ENCODE results near the gene SULF2. TPM values are rescaled to one million over a fixed set of nuclear protein-coding genes. Genes with fewer than 3 reads are reported as not detected.

The SULF2 gene
- total RNA-seq, 1 donor from 2014 or later: 18.8 TPM

DNA sequence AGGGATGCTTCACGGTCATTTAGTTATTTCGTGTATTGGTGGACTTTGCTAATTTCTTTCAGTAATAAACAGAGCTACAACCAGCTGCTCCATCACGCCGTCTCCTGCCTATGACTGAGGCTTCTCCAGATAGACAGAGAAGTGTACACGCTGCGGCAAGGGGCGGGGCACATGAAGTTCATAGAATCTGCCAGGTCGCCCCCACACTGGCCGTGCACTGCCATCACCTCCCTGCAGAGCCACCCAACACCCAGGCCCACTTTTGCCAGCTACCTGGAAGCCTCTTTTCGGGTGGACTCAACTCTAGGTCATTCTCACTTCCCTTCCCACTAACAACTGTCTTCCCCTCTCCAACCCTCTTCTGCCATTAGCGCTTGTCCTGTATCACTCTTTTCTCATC is 88.4 kb downstream of the SULF2 start:
- DNase-seq (ENCODE audit: low spot score in 2 of 2) (no peak), FAIRE-seq (no peak)

- no peak for FAIRE-seq
- no peak for DNase-seq (ENCODE audit: low spot score in 2 of 2)
Measured at GRCh38 chr20:47694021-47694818, 91.1 kb downstream of the SULF2 start.

DNA sequence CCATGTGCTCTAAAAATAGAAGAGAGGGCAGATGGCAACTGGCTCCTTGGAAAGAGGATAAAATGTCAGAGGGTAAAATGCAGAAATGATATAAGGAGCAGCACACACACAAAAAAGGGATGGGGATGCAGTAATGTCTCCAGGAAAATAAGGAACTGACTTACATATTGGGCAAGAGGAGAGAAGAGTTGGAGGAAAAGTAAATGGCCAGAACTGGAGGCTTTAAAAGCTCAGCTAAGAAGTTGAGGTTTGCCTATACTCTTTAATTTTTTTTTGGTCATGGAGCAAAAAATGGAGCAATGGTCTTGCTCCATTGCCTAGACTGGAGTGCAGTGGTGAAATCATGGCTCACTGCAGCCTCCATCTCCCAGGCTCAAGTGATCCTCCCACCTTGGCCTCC is 93.7 kb downstream of the SULF2 start:
- DNase-seq (ENCODE audit: low spot score in 2 of 2) (no peak), FAIRE-seq (no peak)

GRCh38 chr20:47689731-47690130 is 95.5 kb downstream of the SULF2 start:
- DNase-seq (ENCODE audit: low spot score in 2 of 2): no peak

DNA sequence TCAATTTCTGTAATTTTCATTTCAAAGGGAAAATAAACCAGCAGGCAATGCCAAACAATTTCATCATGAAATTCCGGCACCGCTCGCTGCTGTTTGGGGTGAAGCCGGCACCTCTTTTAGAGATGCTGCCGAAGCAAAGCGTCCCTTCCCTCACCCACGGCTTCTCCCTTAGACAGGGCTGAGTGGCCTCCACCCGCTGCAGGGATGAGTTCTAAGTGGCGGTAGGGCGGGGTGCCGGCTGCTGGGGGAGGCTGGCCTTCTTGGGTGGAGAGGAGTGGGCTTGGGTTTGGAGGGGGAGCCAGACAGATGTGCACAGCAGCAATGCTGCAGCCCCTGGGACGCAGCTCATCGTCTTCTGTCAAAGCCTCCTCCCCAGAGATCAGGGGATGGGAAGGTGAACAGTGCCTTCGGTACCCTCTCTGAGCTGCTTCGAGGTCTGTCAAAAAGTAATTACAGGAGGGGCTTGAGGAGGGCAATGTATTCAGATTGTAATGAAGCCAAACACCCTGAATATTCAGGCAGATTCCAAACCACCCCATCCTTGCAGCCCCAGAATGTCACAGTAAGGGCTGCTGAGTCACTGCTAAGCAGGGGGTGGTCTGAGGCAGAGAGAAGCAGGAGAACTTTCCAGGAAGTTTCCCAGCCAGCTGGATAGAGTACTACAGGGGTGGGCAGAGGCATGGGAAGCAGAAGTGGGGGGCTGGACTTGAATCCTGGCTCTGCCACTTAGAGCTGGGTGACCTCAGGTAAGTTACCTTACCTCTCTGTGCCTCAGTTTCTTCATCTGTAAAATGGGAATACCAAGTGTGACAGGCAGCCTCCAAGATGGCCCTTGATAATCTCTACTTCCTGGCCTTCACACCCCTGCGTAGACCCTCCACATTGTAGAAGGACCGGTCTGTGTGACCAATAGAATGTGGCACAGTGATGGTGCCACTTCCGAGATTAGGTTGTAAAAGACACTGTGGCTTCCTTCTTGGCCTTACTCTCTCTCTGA is 96.6 kb downstream of the SULF2 start:
- DNase-seq (ENCODE audit: low spot score in 2 of 2): no peak
- FAIRE-seq: no peak

More at GRCh38 chr20:47689731-47690130, 95.5 kb downstream of the SULF2 start:
- FAIRE-seq: no peak

DNA sequence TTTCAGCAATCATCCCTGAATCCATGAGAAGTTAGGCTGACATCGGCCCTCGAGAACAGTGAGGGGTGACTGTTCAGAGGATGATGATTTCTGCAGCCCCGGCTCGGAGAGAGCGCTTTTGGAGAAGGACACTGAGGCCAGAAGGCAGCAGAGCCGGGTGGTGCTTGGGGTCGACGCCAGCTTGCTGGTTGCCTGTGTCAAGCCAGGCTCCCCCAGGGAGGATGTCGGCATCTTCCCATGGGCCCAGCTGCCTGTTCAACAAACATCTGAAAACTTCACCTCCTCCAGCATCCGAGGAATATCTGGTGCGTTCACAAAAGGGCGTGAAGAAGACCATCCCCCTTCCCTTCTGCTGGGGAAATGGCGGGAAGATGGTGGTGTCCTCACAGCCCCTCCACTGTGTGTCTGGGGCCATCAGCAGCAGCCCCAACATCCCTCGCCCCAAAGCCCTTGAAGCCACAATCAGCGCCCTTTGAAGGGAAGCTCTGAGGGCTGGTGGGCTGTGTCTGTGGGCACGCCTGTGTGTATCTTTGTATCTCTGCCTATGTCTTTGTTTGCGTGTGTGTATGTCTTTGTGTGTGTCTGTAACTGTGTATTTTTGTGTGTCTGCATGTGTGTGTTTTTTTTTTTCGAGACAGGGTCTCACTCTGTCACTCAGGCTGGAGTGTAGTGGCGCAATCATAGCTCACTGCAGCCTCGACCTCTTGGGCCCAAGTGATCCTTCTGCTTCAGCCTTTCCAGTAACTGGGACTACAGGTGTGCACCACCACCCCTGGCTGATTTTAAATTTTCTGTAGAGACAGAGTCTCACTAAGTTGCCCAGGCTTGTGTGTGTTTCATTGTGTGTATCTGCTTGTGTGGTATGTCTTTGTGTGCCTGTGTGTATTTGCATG is 97.9 kb downstream of the SULF2 start:
- DNase-seq (ENCODE audit: low spot score in 2 of 2) (no peak), FAIRE-seq (no peak)

DNA sequence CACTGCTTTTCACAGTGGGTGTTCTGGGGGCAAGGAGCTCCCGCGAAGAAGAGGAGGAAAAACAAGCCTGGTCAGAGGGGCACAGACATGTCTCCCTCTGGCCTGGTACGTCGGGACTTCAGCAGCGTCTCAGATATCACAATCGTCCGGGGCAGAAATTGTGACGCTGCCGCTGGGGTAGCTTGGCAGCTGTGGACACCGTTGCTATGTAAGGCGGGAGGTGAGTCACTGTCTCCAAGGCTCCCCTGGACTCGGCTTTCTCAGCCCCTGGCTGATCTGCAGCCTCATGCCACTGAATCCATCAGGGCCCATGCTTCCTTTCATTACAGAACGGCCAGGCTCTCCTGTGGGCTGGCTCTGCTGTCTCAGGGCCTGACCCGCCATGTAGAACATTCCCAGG is 98.7 kb downstream of the SULF2 start:
- DNase-seq (ENCODE audit: low spot score in 2 of 2): no peak
- FAIRE-seq: no peak

GRCh38 chr20:47684306-47685080 is 100.8 kb downstream of the SULF2 start:
- DNase-seq (ENCODE audit: low spot score in 2 of 2): no peak
- no peak for FAIRE-seq

- no peak for FAIRE-seq
- DNase-seq (ENCODE audit: low spot score in 2 of 2): no peak
Measured at GRCh38 chr20:47682916-47683315, 102.4 kb downstream of the SULF2 start.

GRCh38 chr20:47682028-47682783 is 103.1 kb downstream of the SULF2 start:
- FAIRE-seq: no peak
- peak in 1 of 2 donors; percentile 26 for DNase-seq (ENCODE audit: low spot score in 2 of 2)

GRCh38 chr20:47680804-47681529 is 104.3 kb downstream of the SULF2 start:
- DNase-seq (ENCODE audit: low spot score in 2 of 2) (no peak), FAIRE-seq (no peak)

DNA sequence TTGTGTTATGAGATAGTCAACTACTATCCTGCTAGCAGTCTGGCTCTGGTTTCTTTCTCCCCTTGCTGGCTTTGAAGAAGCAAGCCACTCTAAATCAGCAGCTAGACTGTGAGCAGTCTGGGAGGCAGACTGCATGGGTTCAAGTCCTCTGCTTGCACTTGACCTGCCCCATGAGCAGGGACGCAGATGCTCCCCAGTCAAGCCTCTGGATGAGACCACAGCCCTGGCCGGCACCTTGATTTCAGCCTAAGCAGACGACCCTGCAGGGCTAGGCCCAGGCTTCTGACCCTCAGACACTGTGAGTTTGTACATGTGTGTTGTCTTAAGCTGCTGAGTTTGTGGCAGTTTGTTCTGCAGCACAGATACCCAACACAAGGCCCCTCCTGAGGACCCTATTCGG is 105.8 kb downstream of the SULF2 start:
- FAIRE-seq: no peak
- DNase-seq (ENCODE audit: low spot score in 2 of 2): no peak

- DNase-seq (ENCODE audit: low spot score in 2 of 2): no peak
- no peak for FAIRE-seq
Measured at GRCh38 chr20:47678536-47678935, 106.7 kb downstream of the SULF2 start.

DNA sequence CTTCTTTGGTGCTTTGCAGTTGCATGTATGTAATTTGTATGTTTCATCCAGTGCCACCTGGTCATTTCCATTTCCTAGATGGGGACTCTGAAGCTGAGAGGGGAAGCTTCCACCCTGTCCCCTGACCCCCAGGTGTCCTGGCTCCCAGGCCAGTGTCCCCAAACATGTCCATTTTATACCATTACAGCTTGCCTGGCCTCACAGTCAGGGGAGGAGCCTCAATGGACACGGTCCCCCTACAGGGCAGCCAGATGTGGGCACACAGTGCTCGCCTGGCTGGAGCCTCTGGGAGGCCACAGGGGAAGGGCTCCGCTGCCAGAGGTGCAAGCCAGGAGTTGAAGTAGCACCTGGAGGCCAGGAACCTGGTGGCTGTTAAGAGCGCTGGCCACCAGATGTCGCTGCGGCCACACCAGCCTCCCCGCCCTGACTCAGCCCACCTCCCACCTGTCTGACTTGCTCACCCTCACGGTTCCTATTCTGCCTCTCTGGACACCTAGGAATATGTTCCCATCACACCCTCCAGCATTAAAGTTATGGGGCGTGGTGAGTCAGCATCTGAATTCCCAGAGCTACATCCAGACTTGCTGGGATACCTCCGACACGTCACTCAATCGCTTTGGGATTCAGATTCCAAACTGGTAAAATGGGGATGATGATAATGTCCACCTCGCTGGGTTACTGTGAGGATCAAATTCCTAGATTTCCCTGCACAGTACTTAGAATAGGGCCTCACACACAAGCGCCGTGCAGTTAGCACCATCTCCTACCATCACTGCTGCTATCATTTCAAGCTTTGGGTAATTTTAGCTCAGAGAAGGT is 107.4 kb downstream of the SULF2 start:
- peak; percentile 31 to 64 for DNase-seq (ENCODE audit: low spot score in 2 of 2)
- FAIRE-seq: no peak

DNA sequence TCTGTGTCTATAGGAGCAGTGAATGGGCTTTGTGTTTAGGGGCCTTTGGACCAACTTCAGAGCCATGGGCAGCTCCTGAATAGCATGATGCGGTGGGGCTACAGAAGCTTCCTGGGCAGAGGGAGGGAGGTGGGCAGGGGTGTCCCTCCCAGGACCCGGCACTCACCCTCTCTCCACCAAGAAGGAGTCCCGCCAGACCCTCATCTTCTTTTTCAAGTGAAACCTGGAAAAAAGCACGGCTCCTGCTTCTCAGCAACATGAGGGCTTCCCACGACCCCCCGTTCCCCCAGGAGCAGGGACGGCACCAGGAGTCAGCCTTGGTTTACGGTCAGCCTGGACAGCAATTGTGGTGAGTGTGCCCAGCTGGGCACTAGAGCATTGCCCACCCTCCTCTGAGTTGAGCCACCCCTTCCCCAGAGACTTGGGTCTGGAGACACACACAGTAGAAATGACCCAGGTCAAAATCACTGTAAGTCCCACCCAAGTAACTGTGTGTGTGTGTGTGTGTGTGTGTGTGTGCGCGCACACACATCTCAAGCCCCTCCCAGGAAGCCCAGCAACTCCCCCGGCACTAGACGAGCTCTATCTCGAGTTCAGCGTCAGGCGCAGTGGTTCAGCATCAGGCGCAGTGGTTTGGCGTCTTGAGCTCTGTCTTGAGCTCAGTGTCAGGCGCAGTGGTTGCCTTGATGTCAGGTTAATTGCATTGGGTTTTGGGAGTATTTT is 108.2 kb downstream of the SULF2 start:
- DNase-seq (ENCODE audit: low spot score in 2 of 2) (no peak), FAIRE-seq (no peak)

- DNase-seq (ENCODE audit: low spot score in 2 of 2) (no peak), FAIRE-seq (no peak)
Measured at GRCh38 chr20:47676219-47676721, 109.0 kb downstream of the SULF2 start.
